Stimulated activated naive CD4-positive, alpha-beta T cell treated with Interleukin-2 at 50 U/mL for 16 hours (primary cell): ENCODE data around the gene ARID1A.
"Not testable (repeated sequence)": the region's sequence is repeated elsewhere in the genome, so short reads cannot be mapped to it uniquely, and the experiment has no call there.

Experiments used
- DNase-seq: peaks from one replicate; lab custom pipeline; 2025; lab: John Stamatoyannopoulos, UW

ARID1A gene

GRCh38 chr1:26697978-26698849 is 2.4 kb downstream of the ARID1A start:
- DNase-seq = no peak

GRCh38 chr1:26700711-26701110 is 4.9 kb downstream of the ARID1A start:
- no peak for DNase-seq

GRCh38 chr1:26701266-26701994 is 5.6 kb downstream of the ARID1A start:
- DNase-seq = no peak

GRCh38 chr1:26701995-26702679 is 6.3 kb downstream of the ARID1A start:
- no peak for DNase-seq

GRCh38 chr1:26702680-26703038 is 6.8 kb downstream of the ARID1A start:
- peak; percentile 27 for DNase-seq

- no peak for DNase-seq
These were observed 7.7 kb downstream of the ARID1A start for GRCh38 chr1:26703478-26703877.

GRCh38 chr1:26704629-26705028 is 8.8 kb downstream of the ARID1A start:
- no peak for DNase-seq

GRCh38 chr1:26705227-26705626 is 9.4 kb downstream of the ARID1A start:
- DNase-seq = not testable (repeated sequence)

- DNase-seq = no peak
These were observed 10.0 kb downstream of the ARID1A start for GRCh38 chr1:26705788-26706311.

GRCh38 chr1:26706315-26706714 is 10.5 kb downstream of the ARID1A start:
- no peak for DNase-seq

GRCh38 chr1:26710811-26711210 is 15.0 kb downstream of the ARID1A start:
- DNase-seq = no peak

- DNase-seq = no peak
These were observed 16.0 kb downstream of the ARID1A start for GRCh38 chr1:26711777-26712176.

- DNase-seq = no peak
These were observed 21.2 kb downstream of the ARID1A start for GRCh38 chr1:26717017-26717491.

GRCh38 chr1:26719205-26719604 is 23.4 kb downstream of the ARID1A start:
- no peak for DNase-seq

- DNase-seq = no peak
These were observed 26.0 kb downstream of the ARID1A start for GRCh38 chr1:26721669-26722355.

GRCh38 chr1:26723013-26723991 is 27.5 kb downstream of the ARID1A start:
- DNase-seq = peak; percentile 23

- no peak for DNase-seq
These were observed 28.3 kb downstream of the ARID1A start for GRCh38 chr1:26724118-26724517.

- DNase-seq = no peak
These were observed 29.1 kb downstream of the ARID1A start for GRCh38 chr1:26724926-26725325.

- not testable (repeated sequence) for DNase-seq
These were observed 30.1 kb downstream of the ARID1A start for GRCh38 chr1:26725904-26726303.

GRCh38 chr1:26726784-26727183 is 31.0 kb downstream of the ARID1A start:
- no peak for DNase-seq
